Stomach (tissue), 4 donors: Measurements from ENCODE around the gene FARSA.

Source experiments
- CTCF ChIP-seq, 7 experiments: fragments of 450-650 bp in 4 of 7; fragments of 200-600 bp in 3 of 7; sonication (generic) in 3 of 7; IDR thresholded peaks; one replicate each; pipeline ENCODE4 v1.5.1; 2016 to 2019; ENCODE audit warnings: antibody characterized with exemption in 7 of 7, control low read depth in 2 of 7, mild to moderate bottlenecking in 1 of 7
- POLR2A ChIP-seq, 4 donors: fragments of 450-650 bp; IDR thresholded peaks; one replicate each; pipeline ENCODE4 v1.6.1; 2016; ENCODE audit warnings: antibody characterized with exemption in 4 of 4, control low read depth in 2 of 4, mild to moderate bottlenecking in 1 of 4, moderate library complexity in 1 of 4
- POLR2AphosphoS5 ChIP-seq, 3 donors: sonication (generic); formaldehyde crosslinking; IDR thresholded peaks; one replicate each; pipeline ENCODE4 v1.6.1; 2016; ENCODE audit warnings: antibody characterized with exemption in 3 of 3

GRCh38 chr19:12954612-12954962 is 21.1 kb upstream of the FARSA start:
- TF ChIP-seq CTCF (IDR thresholded peaks at IDR 0.05) = no peak
- TF ChIP-seq POLR2A (IDR thresholded peaks at IDR 0.05) = no peak
- TF ChIP-seq POLR2AphosphoS5 (IDR thresholded peaks at IDR 0.05) = no peak
